GM12878 (cell line): ENCODE measurements around the gene ADAMTSL1. TPM values are rescaled to one million over a fixed set of nuclear protein-coding genes. Genes with fewer than 3 reads are reported as not detected.

Source experiments
- ATAC-seq: fragments of 200-7000 bp; cut with Tn5 transposase; 3 replicates; pipeline ENCODE4 v1.9.1; 2020; ENCODE audit warnings: mild to moderate bottlenecking, moderate library complexity
- BruUV-seq: library from RNA; stranded (reverse); fragments of 400-500 nt; replicated peaks from 2 replicates; lab custom pipeline; 2021; lab: Mats Ljungman, UMichigan
- CTCF ChIA-PET: fragments of 300-600 bp; sonication (Branson Sonifier 250); formaldehyde crosslinking; extraction: SDS; loops from one replicate; lab custom pipeline; 2021; ENCODE audit warnings: inconsistent platforms; lab: Yijun Ruan, JAX
- POLR2A ChIA-PET: fragments of 350-600 bp; formaldehyde crosslinking; extraction: SDS; loops from one replicate; lab custom pipeline; 2021; ENCODE audit warnings: inconsistent platforms; lab: Charles Lee
- RAD21 ChIA-PET: fragments of 300-600 bp; sonication (Branson Sonifier 250); formaldehyde crosslinking; loops from one replicate; lab custom pipeline; 2023; ENCODE audit warnings: antibody characterized with exemption; ENCODE audit not compliant: unreplicated experiment; lab: Charles Lee
- SMC1A ChIA-PET: fragments of 300-600 bp; sonication (Branson Sonifier 250); formaldehyde crosslinking; loops from one replicate; lab custom pipeline; 2023; ENCODE audit not compliant: unreplicated experiment, uncharacterized antibody; lab: Charles Lee
- DNase-seq: peaks from one replicate; pipeline ENCODE4 v3.0.0-alpha.2; 2011; ENCODE audit warnings: low read depth, low spot score
- FAIRE-seq: peaks from 3 replicates; lab custom pipeline; 2011; peaks lifted over from hg19 to GRCh38; lab: Jason Lieb, UNC
- H2AFZ ChIP-seq: 2 replicates; pipeline ENCODE4 v1.6.0; 2011; ENCODE audit warnings: low read depth, low read length, control low read depth; ENCODE audit not compliant: control insufficient read depth
- H3K27ac ChIP-seq: 2 replicates; pipeline ENCODE4 v1.5.1; 2011; ENCODE audit warnings: control low read depth; ENCODE audit not compliant: control insufficient read depth, insufficient read depth
- H3K27me3 ChIP-seq, 2 experiments: replicated peaks in 1 of 2; 2 replicates each; pipeline versions ENCODE4 v1.6.0 to v1.6.1; 2011; ENCODE audit warnings: low read length in 1 of 2; ENCODE audit not compliant: control insufficient read depth in 2 of 2, insufficient read depth in 2 of 2
- H3K36me3 ChIP-seq, 2 experiments: 2 replicates each; pipeline ENCODE4 v1.5.1; 2011; ENCODE audit warnings: low read length in 1 of 2; ENCODE audit not compliant: control insufficient read depth in 2 of 2, insufficient read depth in 2 of 2
- H3K4me1 ChIP-seq: 2 replicates; pipeline ENCODE4 v1.6.1; 2011; ENCODE audit warnings: mild to moderate bottlenecking, low read length, moderate library complexity, mixed read lengths; ENCODE audit not compliant: control insufficient read depth, insufficient read depth
- H3K4me2 ChIP-seq: 2 replicates; pipeline ENCODE4 v1.6.0; 2011; ENCODE audit warnings: control low read depth; ENCODE audit not compliant: control insufficient read depth, insufficient read depth
- H3K4me3 ChIP-seq: fragments of 200-600 bp; sonication (generic); 2 replicates; pipeline ENCODE4 v1.5.1; 2016
- H3K79me2 ChIP-seq: 2 replicates; pipeline ENCODE4 v1.6.0; 2011; ENCODE audit warnings: low read length; ENCODE audit not compliant: control insufficient read depth, insufficient read depth
- H3K9ac ChIP-seq: 2 replicates; pipeline ENCODE4 v1.8.0; 2011; ENCODE audit warnings: low read length, control low read depth, mixed read lengths; ENCODE audit not compliant: control insufficient read depth, insufficient read depth
- H3K9me3 ChIP-seq: replicated peaks from 3 replicates; pipeline ENCODE4 v1.5.1; 2011; ENCODE audit warnings: mild to moderate bottlenecking, low read length; ENCODE audit not compliant: control insufficient read depth, insufficient read depth
- H4K20me1 ChIP-seq: 2 replicates; pipeline ENCODE4 v1.6.0; 2011; ENCODE audit not compliant: control insufficient read depth, insufficient read depth
- CEBPB ChIP-seq, 2 experiments: fragments of 150-350 bp in 1 of 2; IDR thresholded peaks; 2 replicates each; pipeline ENCODE4 v1.6.1; 2012 to 2014; ENCODE audit warnings: low read depth in 2 of 2, low read length in 2 of 2, borderline replicate concordance in 1 of 2, inconsistent platforms in 1 of 2
- EGR1 ChIP-seq, 2 experiments: IDR thresholded peaks; 1 replicate in 1 of 2; 2 replicates in 1 of 2; pipeline ENCODE4 v1.6.1; 2011 to 2012; ENCODE audit warnings: low read depth in 2 of 2, low read length in 2 of 2, borderline replicate concordance in 1 of 2, mild to moderate bottlenecking in 1 of 2, moderate library complexity in 1 of 2
- FOXK2 ChIP-seq: fragments of 450-650 bp; IDR thresholded peaks from 2 replicates; pipeline ENCODE4 v1.6.1; 2017; ENCODE audit warnings: mild to moderate bottlenecking, moderate library complexity
- HDAC2 ChIP-seq: fragments of 200-600 bp; sonication (generic); IDR thresholded peaks from 2 replicates; pipeline ENCODE4 v1.6.1; 2017
- IKZF1 ChIP-seq: fragments of 450-650 bp; conservative IDR thresholded peaks from 2 replicates; pipeline ENCODE4 v1.6.1; 2017; ENCODE audit warnings: antibody characterized with exemption, mild to moderate bottlenecking
- IKZF2 ChIP-seq, 2 experiments: fragments of 450-650 bp; IDR thresholded peaks; 2 replicates each; pipeline ENCODE4 v1.6.1; 2017; ENCODE audit warnings: mild to moderate bottlenecking in 2 of 2, moderate library complexity in 2 of 2
- POLR2A ChIP-seq: IDR thresholded peaks from 2 replicates; pipeline ENCODE4 v1.6.1; 2011; ENCODE audit warnings: low read depth, mild to moderate bottlenecking, low read length
- RBBP5 ChIP-seq: fragments of 200-600 bp; sonication (generic); conservative IDR thresholded peaks from 2 replicates; pipeline ENCODE4 v1.6.1; 2016
- SMAD1 ChIP-seq: fragments of 450-650 bp; IDR thresholded peaks from 2 replicates; pipeline ENCODE4 v1.6.1; 2018; ENCODE audit warnings: mild to moderate bottlenecking, low read depth; ENCODE audit not compliant: partially characterized antibody
- SP1 ChIP-seq: IDR thresholded peaks from one replicate; pipeline ENCODE4 v1.6.1; 2011; ENCODE audit warnings: low read depth, low read length
- TBL1XR1 ChIP-seq: IDR thresholded peaks from 2 replicates; pipeline ENCODE4 v1.6.1; 2012; ENCODE audit warnings: low read depth, low read length, improper control_type of control experiment
- TCF12 ChIP-seq: IDR thresholded peaks from 2 replicates; pipeline ENCODE4 v1.6.1; 2011; ENCODE audit warnings: low read depth, mild to moderate bottlenecking, low read length
- TCF7 ChIP-seq: IDR thresholded peaks from 2 replicates; pipeline ENCODE4 v1.6.1; 2014; ENCODE audit warnings: antibody characterized with exemption, borderline replicate concordance
- YY1 ChIP-seq: IDR thresholded peaks from 2 replicates; pipeline ENCODE4 v1.6.1; 2011; ENCODE audit warnings: low read depth, mild to moderate bottlenecking, low read length
- ZNF217 ChIP-seq: fragments of 450-650 bp; IDR thresholded peaks from 2 replicates; pipeline ENCODE4 v1.6.1; 2017; ENCODE audit warnings: antibody characterized with exemption, mild to moderate bottlenecking
- ZSCAN29 ChIP-seq: fragments of 450-650 bp; IDR thresholded peaks from 2 replicates; pipeline ENCODE4 v1.6.1; 2017; ENCODE audit warnings: mild to moderate bottlenecking, moderate library complexity
- WGBS: methylation state at CpG from one replicate; pipeline ENCODE4 v1.1.6; 2016; ENCODE audit warnings: low lambda C conversion rate; ENCODE audit not compliant: insufficient replicate concordance, insufficient coverage; ENCODE audit errors: missing lambda C conversion rate; 5-methylcytosine and 5-hydroxymethylcytosine counted together
- in situ Hi-C: fragments of 300-500 bp; cut with MboI; formaldehyde crosslinking; loops from 9 replicates; pipeline ENCODE4 v1.14.3; 2018; ENCODE audit warnings: mixed read lengths
- intact Hi-C: fragments of 100-400 bp; cut with micrococcal nuclease; formaldehyde crosslinking; loops from one replicate; pipeline ENCODE4 v1.14.2; 2022; ENCODE audit not compliant: unreplicated experiment
- polyA plus RNA-seq, 11 experiments: library from polyadenylated mRNA; depleted of rRNA in 4 of 11; unstranded in 6 of 11; stranded (reverse) in 5 of 11; fragments of >200 nt; fragmentation: Nextera tagmentation in 4 of 11; fragmentation: Illumina TruSeq in 1 of 11; extraction: Ambion mirVana in 4 of 11; extraction: Trizol in 1 of 11; gene quantifications; 1 replicate in 1 of 11; 2 replicates in 10 of 11; pipeline versions ENCODE4 v1.2.1 to v1.2.3, GENCODE V29; 2011 to 2016; ENCODE audit warnings: inconsistent platforms in 2 of 11, missing spikeins in 2 of 11, low read depth in 1 of 11
- total RNA-seq, 4 experiments: library from RNA; depleted of rRNA in 3 of 4; stranded (reverse); fragments of >200 nt in 3 of 4; fragmentation: Illumina TruSeq in 1 of 4; extraction: Trizol in 1 of 4; gene quantifications; 2 replicates each; pipeline versions ENCODE4 v1.2.1 to v1.2.3, GENCODE V29; 2013 to 2021
- TF ChIP-seq, protein P1 (sequence below): fragments of 150-350 bp; IDR thresholded peaks from 2 replicates; pipeline ENCODE4 v1.6.1; 2014; ENCODE audit warnings: mild to moderate bottlenecking, low read depth, low read length

ADAMTSL1 gene
- total and polyA plus RNA-seq, 10 of the 15 experiments (the other 5 are each of a cell fraction or from before 2014, with no cell fraction given): 0.01 to 0.10 (median 0.07) TPM; not detected in 6

GRCh38 chr9:18793122-18793521, 319.2 kb downstream of the ADAMTSL1 start:
- Histone ChIP-seq H3K4me3 (no peak overlapping the region), H4K20me1 (no peaks in the 10 kb centered on the region), H3K27ac (no peak overlapping the region), H3K9me3 (no peaks in the 10 kb centered on the region), H3K4me2 (no peak overlapping the region), H3K27me3 (no peaks in the 10 kb centered on the region), H3K9ac (no peak overlapping the region), H2AFZ (no peak overlapping the region), H3K79me2 (no peaks in the 10 kb centered on the region), H3K36me3 (no peaks in the 10 kb centered on the region), H3K4me1 (no peaks in the 10 kb centered on the region)
- POLR2A ChIA-PET: no interaction called here
- WGBS: 0% methylated on average over 2 of the region's 2 CpGs
- no peak for TF ChIP-seq ZSCAN29
- DNase-seq: no peak
- intact Hi-C loops (loop anchor here (10.0 kb wide), 2 partner anchors 232 to 538 kb away; no protein-coding TSS in a partner anchor), in situ Hi-C loops (no loop called here)
- no peak for ATAC-seq
- SMC1A ChIA-PET: interaction anchor here (0.9 to 2.4 kb wide), 7 partner anchors 8 to 233 kb away, joined by 3 to 8 read pairs (median 3); no protein-coding TSS in a partner anchor
- no peak for FAIRE-seq
- RAD21 ChIA-PET: interaction anchor here (0.7 to 1.4 kb wide), 4 partner anchors 24 to 235 kb away, joined by 3 to 4 read pairs (median 3); no protein-coding TSS in a partner anchor
- BruUV-seq: no TSS peak
- CTCF ChIA-PET: interaction anchor here (0.9 to 2.1 kb wide), 8 partner anchors 8 to 539 kb away, joined by 3 to 6 read pairs (median 4); no protein-coding TSS in a partner anchor

DNA sequence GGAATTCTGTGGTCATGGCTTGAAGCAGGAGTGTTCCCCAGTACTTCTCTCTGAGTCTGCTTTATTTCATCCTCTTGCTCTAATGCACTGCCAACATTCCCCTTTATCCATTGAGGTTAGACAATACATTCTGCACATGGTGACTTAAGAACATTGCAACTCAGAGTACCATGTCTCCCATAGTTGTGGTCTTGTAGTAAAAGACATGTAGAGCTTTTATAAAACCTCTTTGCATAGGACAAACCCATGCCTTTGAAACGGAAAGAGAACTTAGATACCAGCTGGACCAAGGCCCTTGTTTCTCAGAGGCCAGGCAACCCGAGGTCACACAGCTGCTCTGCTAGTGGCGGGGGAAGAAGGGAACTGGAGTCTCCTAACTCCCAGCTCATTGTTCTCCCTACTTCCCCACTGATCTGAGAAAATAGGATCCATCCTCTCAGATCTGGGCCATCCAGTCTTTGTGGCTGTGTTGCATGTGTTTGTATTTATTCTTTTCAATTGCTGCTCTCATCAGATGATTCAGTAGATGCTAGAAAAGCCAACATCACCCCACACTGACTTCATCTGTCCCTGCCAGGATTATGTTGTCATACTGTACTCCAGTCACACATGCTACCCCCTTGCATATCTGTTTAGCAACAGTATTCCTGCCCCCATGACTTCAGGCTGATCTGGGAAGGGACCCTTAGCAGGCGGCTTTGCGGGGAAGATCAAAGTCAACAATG, 322.2 kb downstream of the ADAMTSL1 start:
- no peak overlapping the region for H3K27ac ChIP-seq
- H3K4me1 ChIP-seq: no peaks in the 10 kb centered on the region
- no peak overlapping the region for H3K4me2 ChIP-seq
- SMC1A ChIA-PET: no interaction called here
- H3K9ac ChIP-seq: no peak overlapping the region
- no peaks in the 10 kb centered on the region for H4K20me1 ChIP-seq
- H3K27me3 ChIP-seq: no peaks in the 10 kb centered on the region
- no peaks in the 10 kb centered on the region for H3K36me3 ChIP-seq
- no peak for FAIRE-seq
- H3K4me3 ChIP-seq: no peak overlapping the region
- DNase-seq: no peak
- POLR2A ChIA-PET: no interaction called here
- BruUV-seq: no TSS peak
- 64% methylated on average over 5 of the region's 5 CpGs for WGBS
- H3K79me2 ChIP-seq: no peaks in the 10 kb centered on the region
- in situ Hi-C loops (no loop called here), intact Hi-C loops (loop anchor here (10.0 kb wide), 2 partner anchors 229 to 541 kb away; no protein-coding TSS in a partner anchor)
- no peak overlapping the region for H2AFZ ChIP-seq
- H3K9me3 ChIP-seq: no peaks in the 10 kb centered on the region
- ATAC-seq: no peak
- RAD21 ChIA-PET: no interaction called here
- CTCF ChIA-PET: no interaction called here
- TF ChIP-seq TCF12: no peak
- TF ChIP-seq TCF7: no peak
- TF ChIP-seq POLR2A: no peak
- TF ChIP-seq SP1: no peak
- TF ChIP-seq YY1: no peak
- no peak for TF ChIP-seq SMAD1
- TF ChIP-seq ZNF217: no peak
- TF ChIP-seq HDAC2: no peak
- no peak for TF ChIP-seq TBL1XR1
- TF ChIP-seq, protein P1, sequence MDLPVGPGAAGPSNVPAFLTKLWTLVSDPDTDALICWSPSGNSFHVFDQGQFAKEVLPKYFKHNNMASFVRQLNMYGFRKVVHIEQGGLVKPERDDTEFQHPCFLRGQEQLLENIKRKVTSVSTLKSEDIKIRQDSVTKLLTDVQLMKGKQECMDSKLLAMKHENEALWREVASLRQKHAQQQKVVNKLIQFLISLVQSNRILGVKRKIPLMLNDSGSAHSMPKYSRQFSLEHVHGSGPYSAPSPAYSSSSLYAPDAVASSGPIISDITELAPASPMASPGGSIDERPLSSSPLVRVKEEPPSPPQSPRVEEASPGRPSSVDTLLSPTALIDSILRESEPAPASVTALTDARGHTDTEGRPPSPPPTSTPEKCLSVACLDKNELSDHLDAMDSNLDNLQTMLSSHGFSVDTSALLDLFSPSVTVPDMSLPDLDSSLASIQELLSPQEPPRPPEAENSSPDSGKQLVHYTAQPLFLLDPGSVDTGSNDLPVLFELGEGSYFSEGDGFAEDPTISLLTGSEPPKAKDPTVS: no peak
- no peak for TF ChIP-seq RBBP5
- TF ChIP-seq IKZF1: no peak
- no peak for TF ChIP-seq EGR1 (IDR thresholded peaks at IDR 0.05; ENCODE audit: borderline replicate concordance in 1 of 2, low read depth in 2 of 2, low read length in 2 of 2)
- TF ChIP-seq IKZF2 (IDR thresholded peaks at IDR 0.05): no peak
- no peak for TF ChIP-seq FOXK2
- no peak for TF ChIP-seq CEBPB (IDR thresholded peaks at IDR 0.05; ENCODE audit: borderline replicate concordance in 1 of 2, low read depth in 2 of 2, low read length in 2 of 2)
